Fibroblast of upper back skin (primary cell): ENCODE data around the gene C1orf21.

ENCODE experiments used
- DNase-seq: peaks from one replicate; pipeline ENCODE4 v3.0.0-alpha.2; 2013

C1orf21 gene

DNA sequence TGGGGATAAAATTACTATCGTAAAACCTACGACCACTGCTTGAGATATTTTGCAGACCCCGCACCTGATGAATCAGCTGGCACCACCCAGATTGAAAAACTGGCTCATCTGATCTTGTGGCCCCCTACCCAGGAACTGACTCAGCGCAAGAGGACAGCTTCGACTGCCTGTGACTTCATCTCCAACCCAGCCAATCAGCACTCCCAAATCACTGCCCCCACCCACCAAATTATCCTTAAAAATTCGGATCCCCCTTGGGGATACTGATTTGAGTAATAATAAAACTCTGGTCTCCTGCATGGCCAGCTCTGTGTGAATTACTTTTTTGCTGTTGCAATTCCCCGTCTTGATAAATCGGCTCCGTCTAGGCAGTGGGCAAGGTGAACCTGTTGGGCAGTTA lies 286.5 kb downstream of the C1orf21 start:
- DNase-seq, result no peak

DNA sequence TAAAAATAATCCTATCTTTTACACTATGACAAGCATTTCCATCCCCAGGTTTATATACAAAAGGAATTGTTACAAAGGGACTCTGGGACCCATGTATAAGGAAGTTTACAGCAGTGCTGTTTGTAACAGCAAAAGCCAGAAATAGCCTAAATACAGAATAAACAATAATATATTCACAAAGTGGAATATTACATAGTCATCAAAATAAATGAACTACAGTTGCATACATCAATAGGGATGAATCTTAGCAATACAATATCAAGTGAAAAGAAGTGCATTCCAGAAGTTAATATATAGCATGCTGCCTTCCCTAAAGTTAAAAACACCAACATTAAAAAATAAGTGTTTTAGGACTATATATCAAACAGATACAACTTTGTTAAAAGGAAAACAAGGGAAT lies 290.5 kb downstream of the C1orf21 start:
- DNase-seq, result no peak
